H9 (cell line): Measurements from ENCODE around the gene GABARAP. TPM values are rescaled to one million over a fixed set of nuclear protein-coding genes. Genes with fewer than 3 reads are reported as not detected.
A peak's percentile ranks its signal among the peaks of the same experiment; 100 is the strongest.

ENCODE experiments used
- DNase-seq: peaks from one replicate; pipeline ENCODE4 v3.0.0-alpha.2; 2017
- H2AFZ ChIP-seq: one replicate; pipeline ENCODE4 v1.6.1; 2013; ENCODE audit warnings: mild to moderate bottlenecking, low read length, control low read depth, moderate library complexity
- H2AK5ac ChIP-seq: 2 replicates; pipeline ENCODE4 v1.6.1; 2013; ENCODE audit warnings: low read length, control low read depth, mixed read lengths; ENCODE audit not compliant: insufficient read length
- H2BK120ac ChIP-seq: one replicate; pipeline ENCODE4 v1.6.1; 2013; ENCODE audit warnings: low read depth, mild to moderate bottlenecking, low read length, control low read depth, inconsistent platforms; ENCODE audit not compliant: poor library complexity, severe bottlenecking
- H2BK12ac ChIP-seq: 2 replicates; pipeline ENCODE4 v1.6.1; 2013; ENCODE audit warnings: low read length, control low read depth, mixed read lengths, low read depth; ENCODE audit not compliant: insufficient read length
- H2BK15ac ChIP-seq: 2 replicates; pipeline ENCODE4 v1.6.1; 2013; ENCODE audit warnings: low read depth, low read length, control low read depth
- H2BK20ac ChIP-seq: one replicate; pipeline ENCODE4 v1.6.1; 2013; ENCODE audit warnings: low read depth, mild to moderate bottlenecking, low read length, control low read depth, inconsistent platforms; ENCODE audit not compliant: poor library complexity, severe bottlenecking
- H2BK5ac ChIP-seq: 2 replicates; pipeline ENCODE4 v1.6.1; 2013; ENCODE audit warnings: low read length, control low read depth, mixed read lengths; ENCODE audit not compliant: insufficient read length
- H3K14ac ChIP-seq: 2 replicates; pipeline ENCODE4 v1.6.1; 2013; ENCODE audit warnings: low read length, control low read depth; ENCODE audit not compliant: insufficient read depth
- H3K18ac ChIP-seq: 2 replicates; pipeline ENCODE4 v1.6.1; 2013; ENCODE audit warnings: low read depth, mild to moderate bottlenecking, mixed read lengths, low read length, control low read depth; ENCODE audit not compliant: insufficient read length
- H3K23ac ChIP-seq: 2 replicates; pipeline ENCODE4 v1.6.1; 2013; ENCODE audit warnings: low read length, control low read depth, mixed read lengths, low read depth; ENCODE audit not compliant: insufficient read length
- H3K23me2 ChIP-seq: 2 replicates; pipeline ENCODE4 v1.6.1; 2013; ENCODE audit warnings: low read depth, mild to moderate bottlenecking, mixed read lengths, low read length, control low read depth; ENCODE audit not compliant: insufficient read length, poor library complexity, severe bottlenecking
- H3K27ac ChIP-seq: 2 replicates; pipeline ENCODE4 v1.5.1; 2013; ENCODE audit warnings: low read length, control low read depth, mixed read lengths, low read depth; ENCODE audit not compliant: insufficient read length
- H3K27me3 ChIP-seq: 2 replicates; pipeline ENCODE4 v1.6.1; 2013; ENCODE audit warnings: low read length, control low read depth, inconsistent platforms; ENCODE audit not compliant: insufficient read depth
- H3K4ac ChIP-seq: 2 replicates; pipeline ENCODE4 v1.6.1; 2013; ENCODE audit warnings: low read depth, mild to moderate bottlenecking, control low read depth, inconsistent platforms, low read length, moderate library complexity
- H3K4me1 ChIP-seq: 2 replicates; pipeline ENCODE4 v1.6.1; 2013; ENCODE audit warnings: low read length, control low read depth, inconsistent platforms; ENCODE audit not compliant: insufficient read depth
- H3K4me2 ChIP-seq: 2 replicates; pipeline ENCODE4 v1.6.1; 2013; ENCODE audit warnings: low read length, control low read depth, mixed read lengths; ENCODE audit not compliant: insufficient read length, insufficient read depth
- H3K56ac ChIP-seq: 2 replicates; pipeline ENCODE4 v1.6.1; 2013; ENCODE audit warnings: low read depth, mild to moderate bottlenecking, mixed read lengths, low read length, control low read depth; ENCODE audit not compliant: insufficient read length
- H3K79me1 ChIP-seq: 2 replicates; pipeline ENCODE4 v1.6.1; 2013; ENCODE audit warnings: low read depth, mild to moderate bottlenecking, moderate library complexity, low read length, control low read depth, inconsistent platforms; ENCODE audit not compliant: insufficient read depth, poor library complexity, severe bottlenecking
- H3K79me2 ChIP-seq: 2 replicates; pipeline ENCODE4 v1.6.1; 2013; ENCODE audit warnings: low read length, control low read depth, inconsistent platforms; ENCODE audit not compliant: insufficient read depth
- H3K9ac ChIP-seq: 2 replicates; pipeline ENCODE4 v1.6.1; 2013; ENCODE audit warnings: low read length, control low read depth, mixed read lengths; ENCODE audit not compliant: insufficient read length; ENCODE audit errors: extremely low read depth
- H3K9me3 ChIP-seq: one replicate; pipeline ENCODE4 v1.6.1; 2013; ENCODE audit warnings: low read depth, low read length, inconsistent platforms; ENCODE audit not compliant: control insufficient read depth
- H3T11ph ChIP-seq: one replicate; pipeline ENCODE4 v1.6.1; 2013; ENCODE audit warnings: mild to moderate bottlenecking, low read length, control low read depth, inconsistent platforms
- H4K20me1 ChIP-seq: one replicate; pipeline ENCODE4 v1.6.1; 2013; ENCODE audit not compliant: control insufficient read depth, insufficient read length, insufficient read depth
- H4K5ac ChIP-seq: 2 replicates; pipeline ENCODE4 v1.6.1; 2013; ENCODE audit warnings: low read depth, mild to moderate bottlenecking, mixed read lengths, low read length, control low read depth; ENCODE audit not compliant: insufficient read length
- H4K8ac ChIP-seq: replicated peaks from 2 replicates; pipeline ENCODE4 v1.6.1; 2013; ENCODE audit warnings: low read length, control low read depth, mixed read lengths, low read depth; ENCODE audit not compliant: insufficient read length
- H4K91ac ChIP-seq: 2 replicates; pipeline ENCODE4 v1.6.1; 2013; ENCODE audit warnings: low read depth, mild to moderate bottlenecking, moderate library complexity, mixed read lengths, low read length, control low read depth; ENCODE audit not compliant: insufficient read length
- H3K27ac Mint-ChIP-seq, 3 experiments: 2 replicates in 2 of 3; 3 replicates in 1 of 3; pipeline ENCODE4 v1.8.0; 2020 to 2021; ENCODE audit warnings: mixed read lengths in 3 of 3, mild to moderate bottlenecking in 1 of 3, moderate library complexity in 1 of 3
- H3K27me3 Mint-ChIP-seq: 2 replicates; pipeline ENCODE4 v1.8.0; 2021; ENCODE audit warnings: low read depth, mild to moderate bottlenecking, moderate library complexity, mixed read lengths
- H3K36me3 Mint-ChIP-seq, 3 experiments: 2 replicates in 2 of 3; 3 replicates in 1 of 3; pipeline ENCODE4 v1.8.0; 2020 to 2021; ENCODE audit warnings: low read depth in 3 of 3, mixed read lengths in 3 of 3; ENCODE audit not compliant: insufficient read depth in 1 of 3
- H3K4me1 Mint-ChIP-seq, 2 experiments: 2 replicates each; pipeline ENCODE4 v1.8.0; 2020; ENCODE audit warnings: mixed read lengths in 2 of 2
- H3K4me3 Mint-ChIP-seq, 2 experiments: 2 replicates in 1 of 2; 3 replicates in 1 of 2; pipeline ENCODE4 v1.8.0; 2020 to 2021; ENCODE audit warnings: mild to moderate bottlenecking in 2 of 2, mixed read lengths in 2 of 2, moderate library complexity in 1 of 2
- H3K9me3 Mint-ChIP-seq, 2 experiments: 2 replicates in 1 of 2; 3 replicates in 1 of 2; pipeline ENCODE4 v1.8.0; 2020; ENCODE audit warnings: mild to moderate bottlenecking in 2 of 2, mixed read lengths in 2 of 2, moderate library complexity in 1 of 2
- WGBS: extraction: QIAGEN DNeasy Blood & Tissue Kit; methylation state at CpG from one replicate; pipeline ENCODE4 v1.1.7; 2013; ENCODE audit warnings: missing lambda C conversion rate, low lambda C conversion rate, mixed read lengths; ENCODE audit not compliant: insufficient read length; ENCODE audit errors: extremely low coverage; 5-methylcytosine and 5-hydroxymethylcytosine counted together
- total RNA-seq: library from RNA; stranded (reverse); gene quantifications from 2 replicates; pipeline ENCODE4 v1.2.1, GENCODE V29; 2021
- TF ChIP-seq, protein P1 (sequence below): fragments of 200-600 bp; sonication (generic); conservative IDR thresholded peaks from 3 replicates; pipeline ENCODE4 v1.8.0; 2021; ENCODE audit warnings: antibody characterized with exemption, mild to moderate bottlenecking

Gene GABARAP
- total RNA-seq, 1 experiment from 2014 or later = 261 TPM

DNA sequence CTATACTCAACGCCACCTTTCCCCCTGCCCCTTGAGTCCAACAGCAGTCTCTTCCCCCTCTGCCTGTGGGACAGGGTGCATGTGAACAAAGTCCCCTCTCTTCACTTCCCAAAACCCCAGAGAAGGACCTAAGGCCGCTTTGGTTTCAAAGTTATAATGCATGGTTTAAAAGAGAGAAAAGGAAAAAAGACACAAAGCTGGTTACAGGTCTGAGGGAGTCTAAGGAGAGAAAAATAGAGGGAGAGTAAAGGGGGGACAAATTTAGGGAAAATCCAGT, 1.1 kb upstream of the GABARAP start:
- H2AK5ac ChIP-seq = no peak overlapping the region
- no peak overlapping the region for H3K23ac ChIP-seq
- H3K36me3 Mint-ChIP-seq = peaks cover 27 to 52% (median 47%) of the 10 kb centered on the region in 3 experiments
- DNase-seq = no peak
- H2BK15ac ChIP-seq = no peak overlapping the region
- no peak overlapping the region for H4K5ac ChIP-seq
- H2BK5ac ChIP-seq = no peak overlapping the region
- H3K14ac ChIP-seq = no peak overlapping the region
- H3K4me1 ChIP-seq = no peaks in the 10 kb centered on the region
- no peak overlapping the region for H3K27ac ChIP-seq
- peak overlapping the region; percentile 95 to 97 for H3K4me3 Mint-ChIP-seq
- TF ChIP-seq, protein P1, sequence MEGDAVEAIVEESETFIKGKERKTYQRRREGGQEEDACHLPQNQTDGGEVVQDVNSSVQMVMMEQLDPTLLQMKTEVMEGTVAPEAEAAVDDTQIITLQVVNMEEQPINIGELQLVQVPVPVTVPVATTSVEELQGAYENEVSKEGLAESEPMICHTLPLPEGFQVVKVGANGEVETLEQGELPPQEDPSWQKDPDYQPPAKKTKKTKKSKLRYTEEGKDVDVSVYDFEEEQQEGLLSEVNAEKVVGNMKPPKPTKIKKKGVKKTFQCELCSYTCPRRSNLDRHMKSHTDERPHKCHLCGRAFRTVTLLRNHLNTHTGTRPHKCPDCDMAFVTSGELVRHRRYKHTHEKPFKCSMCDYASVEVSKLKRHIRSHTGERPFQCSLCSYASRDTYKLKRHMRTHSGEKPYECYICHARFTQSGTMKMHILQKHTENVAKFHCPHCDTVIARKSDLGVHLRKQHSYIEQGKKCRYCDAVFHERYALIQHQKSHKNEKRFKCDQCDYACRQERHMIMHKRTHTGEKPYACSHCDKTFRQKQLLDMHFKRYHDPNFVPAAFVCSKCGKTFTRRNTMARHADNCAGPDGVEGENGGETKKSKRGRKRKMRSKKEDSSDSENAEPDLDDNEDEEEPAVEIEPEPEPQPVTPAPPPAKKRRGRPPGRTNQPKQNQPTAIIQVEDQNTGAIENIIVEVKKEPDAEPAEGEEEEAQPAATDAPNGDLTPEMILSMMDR = no peak
- H3K9me3 ChIP-seq = no peaks in the 10 kb centered on the region
- no peak overlapping the region for H2BK12ac ChIP-seq
- no peak overlapping the region for H3K56ac ChIP-seq
- H2BK20ac ChIP-seq = no peak overlapping the region
- H3K4ac ChIP-seq = no peak overlapping the region
- no peak overlapping the region for H3K18ac ChIP-seq
- no peak overlapping the region for H4K91ac ChIP-seq
- H3K79me1 ChIP-seq = peaks cover 5% of the 10 kb centered on the region
- no peak overlapping the region for H3T11ph ChIP-seq
- H2BK120ac ChIP-seq = no peak overlapping the region
- no peaks in the 10 kb centered on the region for H4K20me1 ChIP-seq
- peak overlapping the region; percentile 41 for H3K9ac ChIP-seq
- H3K23me2 ChIP-seq = peaks cover 4% of the 10 kb centered on the region
- H3K4me1 Mint-ChIP-seq = peaks cover 34% of the 10 kb centered on the region in 2 experiments
- H3K27me3 Mint-ChIP-seq = no peaks in the 10 kb centered on the region; the same call in 1 of the 2 replicates
- WGBS = no CpG with 5 or more reads among the region's 2 CpGs
- no peak overlapping the region for H4K8ac ChIP-seq
- H3K79me2 ChIP-seq = peaks cover 4% of the 10 kb centered on the region; the same call in 1 of the 2 replicates
- H3K27ac Mint-ChIP-seq = peak overlapping the region; percentile 84 to 98 (median 95); a peak in 6 of 7 replicates
- no peak overlapping the region for H2AFZ ChIP-seq
- H3K27me3 ChIP-seq = no peaks in the 10 kb centered on the region
- peaks cover 0 to 2% of the 10 kb centered on the region in 2 experiments; a peak in 2 of 5 replicates for H3K9me3 Mint-ChIP-seq
- H3K4me2 ChIP-seq = peak overlapping the region; percentile 98
